ENCODE data around the gene C19orf47. TPM values are rescaled to one million over a fixed set of nuclear protein-coding genes. Genes with fewer than 3 reads are reported as not detected.
"Not testable (repeated sequence)": the region's sequence is repeated elsewhere in the genome, so short reads cannot be mapped to it uniquely, and the experiment has no call there.

C19orf47 gene
- total RNA-seq, 1 donor from 2014 or later = 21.8 TPM

DNA sequence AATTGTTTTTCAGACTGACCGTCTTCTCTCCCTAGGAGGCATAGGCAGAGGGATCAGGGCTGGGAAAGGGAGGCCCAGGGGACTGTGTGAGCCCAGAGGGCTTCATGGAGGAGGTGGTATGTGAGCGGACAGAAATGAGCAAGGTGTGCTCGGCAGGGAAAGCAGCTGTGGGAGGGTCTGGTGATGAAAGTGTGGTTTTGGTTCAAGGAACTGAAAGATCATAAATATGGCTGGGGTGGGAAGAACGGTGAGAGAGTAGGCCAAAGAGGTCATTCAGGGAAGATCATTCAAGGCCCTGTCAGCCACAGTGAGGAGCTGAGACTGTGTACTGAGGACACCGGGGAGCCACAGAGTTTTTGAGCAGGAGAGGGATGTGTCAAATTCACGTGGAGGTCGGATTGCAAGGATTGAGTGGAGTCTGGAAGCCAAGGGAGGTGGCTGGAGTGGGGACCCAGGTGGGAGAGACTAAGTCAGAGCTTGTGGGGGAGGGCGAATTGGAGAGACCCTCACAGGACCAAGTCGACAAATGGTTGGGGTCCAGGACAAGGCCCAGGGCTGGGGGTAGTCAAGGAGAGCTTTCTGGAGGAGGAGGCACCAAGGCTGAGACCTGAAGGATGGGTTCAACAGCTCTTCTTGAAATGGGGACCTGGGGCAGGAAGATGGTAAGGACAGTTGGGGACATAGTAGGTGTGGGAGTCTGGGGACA lies 7.9 kb upstream of the C19orf47 start:
- intact Hi-C loops (cut with micrococcal nuclease) = no loop called here

GRCh38 chr19:40348961-40349507 lies 837 bp upstream of the C19orf47 start:
- intact Hi-C loops (cut with micrococcal nuclease) = loop anchor here (1.0 to 10.0 kb wide), 14 partner anchors 54 to 1976 kb away; partner anchors contain the start of genes AKT2, B9D2, BLVRB and EGLN2

DNA sequence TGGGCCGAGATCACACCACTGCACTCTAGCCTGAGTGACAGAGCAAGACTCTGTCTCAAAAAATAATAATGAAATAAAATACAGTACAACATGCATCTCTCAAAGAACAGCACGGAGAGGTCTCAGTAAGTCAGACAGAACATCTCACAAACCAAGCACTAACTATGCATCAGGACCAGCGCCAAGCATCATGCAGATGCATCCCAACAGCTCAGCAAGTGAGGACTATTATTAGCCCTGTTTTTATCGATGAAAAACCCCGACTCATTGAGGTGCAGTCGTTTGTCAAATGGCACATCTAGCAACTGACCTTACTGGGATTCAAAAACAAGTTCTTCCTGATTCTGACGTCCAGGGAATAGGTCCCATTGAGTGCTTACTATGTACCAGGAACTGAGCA lies 3.8 kb downstream of the C19orf47 start:
- intact Hi-C loops (cut with micrococcal nuclease) = loop anchor here (10.0 kb wide), 1 partner anchor 1980 kb away; the partner anchor contains the start of gene MEGF8

GRCh38 chr19:40342644-40343311 lies 5.4 kb downstream of the C19orf47 start:
- intact Hi-C loops (cut with micrococcal nuclease) = loop anchor here (10.0 kb wide), 1 partner anchor 1982 kb away; the partner anchor contains the start of gene MEGF8

DNA sequence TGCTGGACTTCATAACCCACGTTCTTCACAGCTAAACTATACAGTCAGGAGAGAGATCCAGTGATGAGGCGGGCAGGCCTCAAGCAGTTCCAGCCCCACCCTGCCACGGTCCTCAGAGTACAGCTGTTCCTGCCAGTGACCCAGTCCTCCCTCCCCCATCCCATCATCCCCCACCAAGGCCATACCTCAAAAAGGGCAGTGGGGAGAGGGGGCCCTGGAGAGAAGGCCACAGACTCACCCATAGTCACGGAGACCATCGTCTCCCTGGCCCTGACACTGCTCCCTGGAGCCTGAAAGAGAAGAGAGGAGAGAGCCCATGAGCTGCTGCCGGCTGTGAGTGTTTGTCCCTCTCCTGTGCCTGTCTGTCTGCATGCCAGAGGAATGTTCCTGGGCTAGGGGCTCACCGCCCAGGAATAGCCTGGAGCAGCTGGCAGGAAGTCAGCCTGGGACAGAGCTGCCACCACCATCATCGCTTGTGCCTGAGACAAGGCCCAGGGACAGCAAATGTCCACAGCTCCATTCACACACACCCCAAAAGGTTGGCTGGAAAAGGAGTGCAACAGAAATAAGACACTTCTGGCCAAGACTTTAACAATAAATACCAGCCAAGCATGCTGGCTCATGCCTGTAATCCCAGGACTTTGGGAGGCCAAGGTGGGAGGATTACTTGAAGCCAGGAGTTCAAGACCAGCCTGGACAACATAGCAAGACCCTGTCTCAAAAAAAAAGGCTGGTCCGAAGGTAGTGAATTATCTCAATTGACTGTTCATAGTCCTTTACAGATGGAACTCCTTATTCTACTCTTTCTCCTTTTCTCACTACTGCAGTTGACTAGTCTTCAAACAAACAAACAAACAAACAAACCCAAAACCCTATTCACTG lies 6.4 kb downstream of the C19orf47 start:
- intact Hi-C loops (cut with micrococcal nuclease) = loop anchor here (10.0 kb wide), 1 partner anchor 1983 kb away; the partner anchor contains the start of gene MEGF8

GRCh38 chr19:40339018-40339728 lies 9.0 kb downstream of the C19orf47 start:
- intact Hi-C loops (cut with micrococcal nuclease) = no loop called here

DNA sequence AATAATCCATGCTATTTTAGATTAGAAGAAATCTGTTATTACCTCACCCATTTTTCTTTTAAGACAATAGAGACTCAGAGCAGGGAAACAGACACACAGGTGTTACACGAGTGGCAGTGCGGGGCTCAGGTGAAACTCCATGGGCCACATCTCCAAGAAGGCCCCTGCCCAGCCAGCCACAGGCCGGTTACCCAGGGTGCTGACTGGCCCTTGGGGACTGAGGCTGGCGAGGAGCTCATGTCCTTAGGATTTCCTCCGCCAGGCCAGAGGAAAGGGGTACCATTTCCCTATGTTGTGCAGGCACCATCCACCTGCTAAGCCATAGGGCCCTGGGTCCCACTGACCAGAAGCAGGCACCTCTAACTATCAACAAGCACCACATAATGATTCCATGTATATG lies 10.6 kb downstream of the C19orf47 start:
- intact Hi-C loops (cut with micrococcal nuclease) = no loop called here

- intact Hi-C loops (cut with micrococcal nuclease) = no loop called here
Observed at GRCh38 chr19:40337107-40337506, 11.1 kb downstream of the C19orf47 start.

DNA sequence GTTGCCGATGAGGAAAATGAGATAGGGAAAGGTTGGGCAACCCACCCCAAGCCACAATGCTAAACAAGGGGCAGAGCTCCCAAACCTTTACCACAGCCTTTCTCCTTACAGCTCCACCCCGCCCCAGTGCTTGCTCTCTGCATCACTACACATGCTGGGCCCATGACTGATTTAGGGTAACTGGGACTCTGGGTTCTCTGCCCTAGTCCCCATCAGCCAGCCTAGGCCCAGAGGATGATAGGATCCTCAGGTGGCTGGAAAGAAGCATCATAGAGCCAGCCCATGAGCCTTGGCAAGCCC lies 11.6 kb downstream of the C19orf47 start:
- intact Hi-C loops (cut with micrococcal nuclease) = no loop called here

DNA sequence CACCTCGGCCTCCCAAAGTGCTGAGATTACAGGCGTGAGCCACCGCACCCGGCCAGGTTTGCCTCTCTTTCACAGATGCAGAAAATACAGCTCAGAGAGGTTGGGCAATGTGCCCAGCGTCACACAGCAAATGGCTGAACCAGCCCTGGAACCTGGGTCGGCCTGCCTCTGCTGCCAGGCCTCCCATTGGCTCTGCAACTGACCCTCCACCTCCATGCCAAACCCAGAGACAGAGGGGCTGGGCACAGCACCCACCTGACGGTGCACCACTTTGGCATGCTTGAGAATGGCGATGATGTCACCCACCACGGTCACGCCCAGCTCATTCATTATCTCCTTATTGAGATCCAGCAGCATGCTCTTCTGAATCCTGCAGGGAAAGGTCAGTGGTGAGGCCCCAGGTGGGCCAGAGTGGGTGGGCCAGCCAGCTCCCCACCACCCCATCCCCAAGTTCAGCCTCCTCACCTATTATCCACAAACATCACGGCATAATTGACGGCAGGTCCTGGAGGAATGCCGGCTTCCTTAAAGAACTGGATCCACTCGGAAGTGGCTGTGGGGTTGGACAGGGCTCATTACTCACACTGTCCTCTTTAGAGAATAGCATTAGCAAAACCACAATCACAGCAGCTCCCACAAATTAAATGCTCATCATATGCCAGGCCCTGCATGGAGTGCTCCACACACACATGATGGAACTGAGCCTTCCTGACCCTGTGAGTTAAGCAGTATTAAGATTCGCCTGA lies 12.2 kb downstream of the C19orf47 start:
- intact Hi-C loops (cut with micrococcal nuclease) = no loop called here

GRCh38 chr19:40335101-40335500 lies 13.1 kb downstream of the C19orf47 start:
- intact Hi-C loops (cut with micrococcal nuclease) = no loop called here

- intact Hi-C loops (cut with micrococcal nuclease) = not testable (repeated sequence)
Observed at GRCh38 chr19:40333083-40333482, 15.1 kb downstream of the C19orf47 start.

GRCh38 chr19:40332669-40333068 lies 15.5 kb downstream of the C19orf47 start:
- intact Hi-C loops (cut with micrococcal nuclease) = no loop called here

DNA sequence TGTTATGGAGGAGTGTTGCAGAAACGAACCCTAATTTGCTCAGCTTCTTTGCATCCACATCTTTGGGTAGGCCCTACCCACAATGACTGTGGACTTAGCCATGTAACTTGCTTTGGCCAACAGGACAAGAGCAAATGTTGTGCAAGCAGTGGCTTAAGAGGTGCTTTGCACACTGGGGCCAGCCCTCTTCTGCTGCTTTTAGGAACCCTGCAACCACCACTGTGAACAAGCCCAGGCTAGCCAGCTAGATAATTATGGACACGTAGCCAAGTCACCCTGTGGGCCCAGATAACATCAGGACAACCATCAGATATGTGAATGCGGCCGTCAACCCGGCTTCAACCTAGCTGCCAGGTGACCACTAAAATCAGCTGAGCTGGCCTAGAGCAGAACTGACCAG lies 17.1 kb downstream of the C19orf47 start:
- intact Hi-C loops (cut with micrococcal nuclease) = no loop called here

- intact Hi-C loops (cut with micrococcal nuclease) = no loop called here
Observed at GRCh38 chr19:40326201-40326600, 22.0 kb downstream of the C19orf47 start.

DNA sequence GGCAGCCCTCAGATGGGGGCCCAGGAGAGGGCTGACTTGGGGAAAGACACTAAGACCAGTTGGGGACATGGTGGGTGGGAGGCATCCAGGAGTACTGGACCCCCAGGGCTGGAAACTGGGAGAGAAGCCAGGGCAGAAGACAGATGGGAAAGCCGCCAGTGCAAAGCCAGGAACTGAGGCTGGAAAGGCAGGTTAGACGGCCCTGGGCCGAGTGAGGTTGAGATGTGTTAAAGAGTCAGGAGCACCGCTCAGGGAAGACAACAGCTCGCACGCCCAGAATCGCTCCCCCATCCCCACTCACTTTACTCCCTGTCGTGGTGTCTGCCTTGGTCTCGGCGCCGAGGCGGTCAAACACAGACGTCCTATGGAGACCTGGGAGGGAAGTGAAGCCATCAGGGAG lies 24.5 kb downstream of the C19orf47 start:
- intact Hi-C loops (cut with micrococcal nuclease) = no loop called here

GRCh38 chr19:40322951-40323615 lies 25.1 kb downstream of the C19orf47 start:
- intact Hi-C loops (cut with micrococcal nuclease) = no loop called here

DNA sequence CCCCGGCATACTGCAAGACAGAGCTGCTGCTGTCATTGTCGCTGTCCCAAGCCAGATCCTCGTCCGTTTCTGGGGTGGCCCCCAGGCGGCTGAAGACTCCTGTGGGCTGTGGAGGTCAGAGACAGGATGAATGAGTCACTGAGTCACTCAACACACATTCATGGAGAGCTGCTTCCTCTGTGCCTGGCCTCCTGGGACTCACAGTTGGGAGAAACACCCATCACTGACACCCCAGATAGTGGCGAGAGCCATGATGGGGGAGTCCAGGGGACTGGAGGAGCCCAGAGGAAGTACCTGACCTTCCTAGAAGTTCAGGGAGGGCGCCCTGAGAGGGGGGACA lies 26.0 kb downstream of the C19orf47 start:
- intact Hi-C loops (cut with micrococcal nuclease) = no loop called here

DNA sequence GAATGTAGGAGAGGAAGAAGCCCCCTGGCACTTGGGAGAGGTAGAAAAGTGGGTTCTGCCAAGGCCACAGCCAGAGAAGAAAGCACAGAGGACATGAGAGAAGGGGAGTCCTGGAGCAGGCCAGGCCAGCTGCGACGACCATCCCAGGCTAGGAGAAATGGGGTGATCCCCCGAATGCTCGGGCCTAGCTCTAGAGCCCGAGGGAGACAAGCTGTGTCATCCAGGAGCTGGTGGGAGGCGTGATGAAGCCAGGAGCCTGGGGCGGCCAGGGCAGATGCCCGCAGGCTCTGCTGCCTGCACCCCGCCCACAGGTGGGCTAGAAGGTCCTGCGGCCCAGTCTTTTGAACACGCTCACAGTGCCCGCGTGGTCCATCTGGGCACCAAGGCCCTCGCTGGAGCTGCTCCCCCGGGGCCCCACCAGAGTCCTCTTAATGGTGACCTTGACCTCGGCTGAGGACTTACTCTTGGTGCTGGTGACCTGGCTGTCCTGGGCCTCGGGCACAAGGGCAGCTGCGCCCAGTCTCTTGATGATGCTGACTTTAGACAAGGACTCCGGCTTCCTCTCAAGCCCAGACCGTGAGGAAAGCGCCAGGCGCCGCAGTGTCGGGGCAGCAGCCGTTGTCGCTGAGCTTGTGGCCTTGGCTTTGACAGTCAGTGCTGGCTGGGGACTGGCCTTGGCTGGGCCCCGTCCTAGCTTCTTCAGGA lies 26.5 kb downstream of the C19orf47 start:
- intact Hi-C loops (cut with micrococcal nuclease) = no loop called here

Data from T-helper 1 cell treated with Interleukin-12 subunit alpha and Interleukin-12 subunit beta and Interleukin-4 antibody, amounts not matched to agents 30 ng/mL and 1 ng/mL, for 36 hours (primary cell).